PC-3 (cell line): ENCODE data around the gene LRP2BP. TPM values are rescaled to one million over a fixed set of nuclear protein-coding genes. Genes with fewer than 3 reads are reported as not detected.

Source experiments
- ATAC-seq: fragments of 200-7000 bp; cut with Tn5 transposase; 2 replicates; pipeline ENCODE4 v1.9.1; 2020; ENCODE audit warnings: mild to moderate bottlenecking, moderate library complexity
- BruUV-seq: library from RNA; stranded (reverse); fragments of 400-500 nt; replicated peaks from 2 replicates; lab custom pipeline; 2021; lab: Mats Ljungman, UMichigan
- CTCF ChIA-PET: fragments of 300-600 bp; sonication (Branson Sonifier 250); formaldehyde crosslinking; loops from one replicate; lab custom pipeline; 2022; ENCODE audit warnings: antibody characterized with exemption; lab: Charles Lee
- POLR2A ChIA-PET: fragments of 300-600 bp; sonication (Branson Sonifier 250); formaldehyde crosslinking; loops from one replicate; lab custom pipeline; 2022; ENCODE audit warnings: antibody characterized with exemption; ENCODE audit not compliant: unreplicated experiment; lab: Charles Lee
- DNase-seq: peaks from one replicate; pipeline ENCODE4 v3.0.0-alpha.2; 2015
- H2AFZ ChIP-seq: fragments of 300-600 bp; sonication (generic); 2 replicates; pipeline ENCODE4 v1.6.0; 2016; ENCODE audit warnings: antibody characterized with exemption, low read length
- H3F3A ChIP-seq: fragments of 300-600 bp; sonication (generic); one replicate; pipeline ENCODE4 v1.6.0; 2017; ENCODE audit warnings: antibody characterized with exemption, low read length, control low read depth, mild to moderate bottlenecking; ENCODE audit not compliant: unreplicated experiment
- H3K27ac ChIP-seq: fragments of 300-600 bp; sonication (generic); 2 replicates; pipeline ENCODE4 v1.5.1; 2016; ENCODE audit warnings: mild to moderate bottlenecking, low read length
- H3K27me3 ChIP-seq: fragments of 300-600 bp; sonication (generic); 2 replicates; pipeline ENCODE4 v1.6.1; 2016; ENCODE audit warnings: low read length, mixed read lengths
- H3K36me3 ChIP-seq: fragments of 300-600 bp; sonication (generic); 2 replicates; pipeline ENCODE4 v1.6.1; 2016; ENCODE audit warnings: low read depth, mixed run types, low read length, mixed read lengths
- H3K4me1 ChIP-seq: fragments of 300-600 bp; sonication (generic); 2 replicates; pipeline ENCODE4 v1.5.1; 2016; ENCODE audit warnings: low read length; ENCODE audit not compliant: insufficient read depth
- H3K4me2 ChIP-seq: fragments of 300-600 bp; sonication (generic); 2 replicates; pipeline ENCODE4 v1.6.0; 2016; ENCODE audit warnings: low read length
- H3K4me3 ChIP-seq: fragments of 300-600 bp; sonication (generic); 2 replicates; pipeline ENCODE4 v1.5.1; 2016; ENCODE audit warnings: mild to moderate bottlenecking, low read length, mixed read lengths
- H3K79me2 ChIP-seq: fragments of 300-600 bp; sonication (generic); 2 replicates; pipeline ENCODE4 v1.6.1; 2017; ENCODE audit warnings: low read length, mixed read lengths
- H3K9ac ChIP-seq: fragments of 300-600 bp; sonication (generic); 2 replicates; pipeline ENCODE4 v1.6.0; 2016; ENCODE audit warnings: mild to moderate bottlenecking, low read length
- H3K9me2 ChIP-seq: fragments of 300-600 bp; sonication (generic); replicated peaks from 2 replicates; pipeline ENCODE4 v1.6.1; 2016; ENCODE audit warnings: mixed run types, low read length, mixed read lengths
- H3K9me3 ChIP-seq: fragments of 300-600 bp; sonication (generic); 2 replicates; pipeline ENCODE4 v1.6.1; 2016; ENCODE audit warnings: low read length, mixed read lengths
- H4K20me1 ChIP-seq: fragments of 300-600 bp; sonication (generic); 2 replicates; pipeline ENCODE4 v1.6.1; 2016; ENCODE audit warnings: low read length, mixed read lengths
- CTCF ChIP-seq: fragments of 300-600 bp; sonication (generic); conservative IDR thresholded peaks from 2 replicates; pipeline ENCODE4 v1.5.1; 2017; ENCODE audit warnings: antibody characterized with exemption, low read depth, mild to moderate bottlenecking, low read length
- EZH2 ChIP-seq: fragments of 300-600 bp; sonication (generic); IDR thresholded peaks from one replicate; pipeline ENCODE4 v1.6.1; 2017; ENCODE audit warnings: antibody characterized with exemption, mild to moderate bottlenecking, low read length; ENCODE audit not compliant: unreplicated experiment
- EZH2phosphoT487 ChIP-seq: fragments of 300-600 bp; sonication (generic); IDR thresholded peaks from 2 replicates; pipeline ENCODE4 v1.6.1; 2018; ENCODE audit warnings: mild to moderate bottlenecking, antibody characterized with exemption, low read length, borderline replicate concordance
- intact Hi-C: fragments of 100-400 bp; cut with micrococcal nuclease; formaldehyde crosslinking; loops from 2 replicates; pipeline ENCODE4 v1.9.0; 2023
- total RNA-seq: library from RNA; depleted of rRNA; stranded (reverse); fragments of >200 nt; gene quantifications from 2 replicates; pipeline ENCODE4 v1.2.3, GENCODE V29; 2014

The LRP2BP gene
- total RNA-seq, 1 experiment from 2014 or later = 0.44 TPM

GRCh38 chr4:185346975-185347601 is 48.6 kb downstream of the LRP2BP start:
- POLR2A ChIA-PET = no interaction called here
- DNase-seq (no peak), ATAC-seq (no peak)
- Histone ChIP-seq H3K9ac (no peak overlapping the region), H2AFZ (no peak overlapping the region), H3K4me1 (no peaks in the 10 kb centered on the region), H3K4me3 (no peak overlapping the region), H3K4me2 (no peak overlapping the region), H4K20me1 (no peaks in the 10 kb centered on the region), H3K79me2 (no peaks in the 10 kb centered on the region), H3K9me3 (no peaks in the 10 kb centered on the region), H3K36me3 (no peaks in the 10 kb centered on the region), H3F3A (no peaks in the 10 kb centered on the region), H3K27me3 (no peaks in the 10 kb centered on the region), H3K9me2 (no peaks in the 10 kb centered on the region), H3K27ac (no peak overlapping the region)
- TF ChIP-seq EZH2phosphoT487 (no peak), CTCF (no peak), EZH2 (no peak)
- intact Hi-C loops = no loop called here
- CTCF ChIA-PET = no interaction called here
- no TSS peak for BruUV-seq

- intact Hi-C loops = no loop called here
- Histone ChIP-seq H3K27me3 (no peaks in the 10 kb centered on the region), H3K4me1 (no peaks in the 10 kb centered on the region), H3K27ac (no peak overlapping the region), H3K4me2 (no peak overlapping the region), H3K36me3 (no peaks in the 10 kb centered on the region), H2AFZ (no peak overlapping the region), H3K79me2 (no peaks in the 10 kb centered on the region), H3K9ac (no peak overlapping the region), H3F3A (no peaks in the 10 kb centered on the region), H3K9me3 (no peaks in the 10 kb centered on the region), H3K4me3 (no peak overlapping the region), H4K20me1 (no peaks in the 10 kb centered on the region), H3K9me2 (no peaks in the 10 kb centered on the region)
- ChIA-PET CTCF (no interaction called here), POLR2A (no interaction called here)
- no peak for TF ChIP-seq EZH2phosphoT487
- no peak for TF ChIP-seq CTCF
- TF ChIP-seq EZH2 = no peak
- no peak for DNase-seq
- ATAC-seq = no peak
- no TSS peak for BruUV-seq
Measured at GRCh38 chr4:185344743-185345538, 50.8 kb downstream of the LRP2BP start.
